SIG-M5 treated with dmso at 0.1 percent for 504 hours (cell line): ENCODE results near the gene CD6.

Experiments
- DNase-seq: peaks from one replicate; lab custom pipeline; 2025; ENCODE audit not compliant: unreplicated experiment; lab: John Stamatoyannopoulos, UW

The CD6 gene

GRCh38 chr11:60971520-60971919, at the start of gene CD6:
TSS of gene CD6 (plus strand) at chr11:60971680. CDS start at chr11:60971866, 186 bp downstream.
- DNase-seq: no peak

GRCh38 chr11:60921777-60922335, 49.6 kb upstream of the CD6 start:
- DNase-seq: no peak

GRCh38 chr11:60922906-60923305, 48.6 kb upstream of the CD6 start:
- DNase-seq: no peak

- no peak for DNase-seq
Observed at GRCh38 chr11:60923326-60923725, 48.2 kb upstream of the CD6 start.

GRCh38 chr11:60923800-60924109, 47.7 kb upstream of the CD6 start:
- DNase-seq: no peak

GRCh38 chr11:60924110-60924905, 47.2 kb upstream of the CD6 start, which contains the start of gene TMEM132A:
TSS of gene TMEM132A (plus strand) at chr11:60924460. CDS start at chr11:60924634, 174 bp downstream.
- no peak for DNase-seq

GRCh38 chr11:60924906-60925853, 46.3 kb upstream of the CD6 start:
- DNase-seq: no peak

GRCh38 chr11:60925868-60926267, 45.6 kb upstream of the CD6 start:
- DNase-seq: no peak

- no peak for DNase-seq
Observed at GRCh38 chr11:60926500-60926899, 45.0 kb upstream of the CD6 start.

GRCh38 chr11:60927061-60927592, 44.4 kb upstream of the CD6 start:
- no peak for DNase-seq

- no peak for DNase-seq
Observed at GRCh38 chr11:60927600-60927999, 43.9 kb upstream of the CD6 start.

GRCh38 chr11:60928563-60929001, 42.9 kb upstream of the CD6 start:
- DNase-seq: no peak

GRCh38 chr11:60929764-60930163, 41.7 kb upstream of the CD6 start:
- DNase-seq: no peak

GRCh38 chr11:60930394-60930793, 41.1 kb upstream of the CD6 start:
- no peak for DNase-seq

- no peak for DNase-seq
Observed at GRCh38 chr11:60931917-60932316, 39.6 kb upstream of the CD6 start.

- DNase-seq: no peak
Observed at GRCh38 chr11:60932605-60933356, 38.7 kb upstream of the CD6 start.

GRCh38 chr11:60933416-60934123, 37.9 kb upstream of the CD6 start:
- DNase-seq: no peak

GRCh38 chr11:60934124-60934789, 37.2 kb upstream of the CD6 start:
- DNase-seq: no peak

GRCh38 chr11:60934790-60935605, 36.5 kb upstream of the CD6 start:
- no peak for DNase-seq
